HG02610 (cell line): ENCODE results near the gene YDJC.
"Not testable (repeated sequence)": the region's sequence is repeated elsewhere in the genome, so short reads cannot be mapped to it uniquely, and the experiment has no call there.

Experiments
- ATAC-seq: cut with Tn5 transposase; IDR thresholded peaks from one replicate; pipeline ENCODE4 v1.9.1; 2021; ENCODE audit warnings: mild to moderate bottlenecking, moderate library complexity; ENCODE audit not compliant: unreplicated experiment

YDJC gene

DNA sequence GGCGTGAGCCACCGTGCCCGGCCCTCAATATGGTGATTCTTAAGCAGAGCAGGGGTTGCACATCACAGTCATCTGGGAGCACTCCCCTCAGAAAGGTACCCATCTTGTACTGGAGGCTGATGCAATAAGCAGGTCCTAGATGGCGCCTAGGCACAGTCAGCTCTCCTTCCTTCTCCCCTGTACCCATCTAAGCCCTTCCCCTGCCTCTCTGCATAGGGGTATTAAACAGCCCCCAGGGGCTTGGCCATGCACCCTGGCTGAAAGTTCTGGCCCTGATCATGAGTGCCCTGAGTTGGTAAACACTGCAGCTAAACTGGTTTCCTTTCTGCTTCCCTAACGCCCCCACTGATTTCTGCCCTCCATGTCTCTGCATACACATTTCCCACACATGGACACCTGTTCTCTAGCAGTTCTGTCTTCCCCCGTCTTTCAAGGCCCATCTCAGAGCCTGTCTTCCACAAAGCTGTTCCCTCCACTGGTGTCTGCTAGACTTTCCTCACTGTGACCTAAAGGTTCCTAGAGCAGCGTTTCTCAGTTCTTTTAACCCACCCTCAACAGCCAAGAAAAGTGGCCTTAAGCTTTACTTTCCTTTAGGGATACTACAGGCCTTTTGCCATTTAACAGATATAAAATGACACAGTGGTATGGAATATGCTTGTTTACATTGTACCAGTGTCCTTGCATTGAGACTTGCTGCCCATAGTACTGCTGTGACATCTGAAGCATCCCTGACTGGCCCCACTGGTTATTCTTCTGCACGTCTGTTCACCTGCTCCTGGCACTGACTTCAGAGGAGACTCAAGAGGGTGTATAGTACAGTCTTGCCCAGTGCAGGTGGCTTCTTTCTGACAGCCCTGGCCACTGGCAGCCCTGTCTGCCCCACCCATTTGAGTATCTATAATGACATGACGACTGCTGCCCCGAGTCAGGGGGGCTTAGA lies 46.8 kb downstream of the YDJC start:
- no peak for ATAC-seq

DNA sequence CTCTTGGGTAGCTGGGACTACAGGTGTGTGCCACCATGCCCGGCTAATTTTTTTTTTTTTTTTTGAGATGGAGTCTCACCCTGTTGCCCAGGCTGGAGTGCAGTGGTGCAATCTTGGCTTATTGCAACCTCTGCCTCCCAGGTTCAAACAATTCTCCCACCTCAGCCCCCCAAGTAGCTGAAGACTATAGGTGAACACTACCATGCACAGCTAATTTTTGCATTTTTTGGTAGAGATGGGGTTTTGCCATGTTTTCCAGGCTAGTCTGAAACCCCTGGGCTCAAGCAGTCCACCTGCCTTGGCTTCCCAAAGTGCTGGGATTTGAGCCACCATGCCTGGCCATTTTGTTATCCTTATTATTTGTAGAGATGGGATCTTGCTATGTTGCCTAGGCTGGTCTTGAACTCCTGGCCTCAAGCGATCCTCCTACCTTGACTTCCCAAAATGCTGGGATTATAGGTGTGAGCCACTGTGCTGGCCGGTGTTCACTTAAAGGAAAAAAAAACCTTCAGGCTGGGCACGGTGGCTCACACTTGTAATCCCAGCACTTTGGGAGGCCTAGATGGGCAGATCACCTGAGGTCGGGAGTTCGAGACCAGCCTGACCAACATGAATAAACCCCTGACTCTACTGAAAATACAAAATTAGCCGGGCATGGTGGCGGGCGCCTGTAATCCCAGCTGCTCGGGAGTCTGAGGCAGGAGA lies 48.7 kb downstream of the YDJC start:
- not testable (repeated sequence) for ATAC-seq

DNA sequence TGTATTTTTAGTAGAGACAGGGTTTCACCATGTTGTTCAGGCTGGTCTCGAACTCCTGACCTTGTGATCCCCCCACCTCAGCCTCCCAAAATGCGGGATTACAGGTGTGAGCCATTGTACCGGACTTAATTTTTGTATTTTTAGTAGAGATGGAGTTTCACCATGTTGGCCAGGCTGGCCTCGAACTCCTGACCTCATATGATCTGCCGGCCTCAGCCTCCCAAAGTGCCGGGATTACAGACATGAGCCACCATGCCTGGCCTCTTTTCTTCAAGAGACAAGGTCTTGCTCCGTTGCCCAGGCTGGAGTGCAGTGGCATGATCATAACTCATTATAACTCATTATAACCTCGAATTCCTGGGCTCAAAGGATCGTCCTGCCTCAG lies 49.2 kb downstream of the YDJC start:
- not testable (repeated sequence) for ATAC-seq

DNA sequence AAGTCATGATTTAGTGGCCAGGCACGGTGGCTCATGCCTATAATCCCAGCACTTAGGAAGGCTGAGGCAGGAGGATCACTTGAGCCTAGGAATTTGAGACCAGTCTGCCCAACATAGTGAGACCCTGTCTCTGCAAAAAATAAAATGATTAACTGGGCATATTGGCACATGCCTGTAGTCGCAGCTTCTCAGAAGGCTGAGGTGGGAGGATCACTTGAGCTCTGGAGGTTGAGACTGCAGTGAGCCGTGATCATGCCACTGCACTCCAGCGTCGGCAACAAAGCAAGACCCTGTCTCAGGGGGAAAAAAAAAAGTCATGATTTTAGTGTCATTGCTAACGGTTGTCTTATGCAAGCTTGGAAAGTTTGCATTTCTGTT lies 50.4 kb downstream of the YDJC start:
- ATAC-seq: no peak
